GM18517 (cell line): ENCODE measurements around the gene GPC5.

Source experiments
- ATAC-seq: cut with Tn5 transposase; IDR thresholded peaks from one replicate; pipeline ENCODE4 v1.9.1; 2021; ENCODE audit warnings: mild to moderate bottlenecking, moderate library complexity; ENCODE audit not compliant: unreplicated experiment

The GPC5 gene

GRCh38 chr13:91534996-91535395, 136.6 kb downstream of the GPC5 start:
- no peak for ATAC-seq

GRCh38 chr13:91537376-91537775, 139.0 kb downstream of the GPC5 start:
- ATAC-seq = no peak

GRCh38 chr13:91539286-91540157, 141.1 kb downstream of the GPC5 start:
- ATAC-seq = no peak

- no peak for ATAC-seq
Observed at GRCh38 chr13:91540158-91540736, 141.8 kb downstream of the GPC5 start.

- ATAC-seq = no peak
Observed at GRCh38 chr13:91544723-91545122, 146.3 kb downstream of the GPC5 start.

GRCh38 chr13:91546900-91547299, 148.5 kb downstream of the GPC5 start:
- no peak for ATAC-seq

- ATAC-seq = no peak
Observed at GRCh38 chr13:91553584-91553983, 155.2 kb downstream of the GPC5 start.

- no peak for ATAC-seq
Observed at GRCh38 chr13:91554101-91554500, 155.7 kb downstream of the GPC5 start.

GRCh38 chr13:91557328-91558090, 159.1 kb downstream of the GPC5 start:
- no peak for ATAC-seq

GRCh38 chr13:91563799-91564198, 165.4 kb downstream of the GPC5 start:
- no peak for ATAC-seq

GRCh38 chr13:91564396-91564795, 166.0 kb downstream of the GPC5 start:
- ATAC-seq = no peak

- ATAC-seq = no peak
Observed at GRCh38 chr13:91565296-91565695, 166.9 kb downstream of the GPC5 start.

- no peak for ATAC-seq
Observed at GRCh38 chr13:91567485-91568207, 169.2 kb downstream of the GPC5 start.

GRCh38 chr13:91571681-91572080, 173.3 kb downstream of the GPC5 start:
- ATAC-seq = no peak

- no peak for ATAC-seq
Observed at GRCh38 chr13:91572439-91572838, 174.0 kb downstream of the GPC5 start.

GRCh38 chr13:91572944-91573598, 174.7 kb downstream of the GPC5 start:
- no peak for ATAC-seq

GRCh38 chr13:91574766-91575165, 176.3 kb downstream of the GPC5 start:
- no peak for ATAC-seq

- ATAC-seq = no peak
Observed at GRCh38 chr13:91576590-91576989, 178.2 kb downstream of the GPC5 start.

GRCh38 chr13:91579320-91579719, 180.9 kb downstream of the GPC5 start:
- no peak for ATAC-seq

- no peak for ATAC-seq
Observed at GRCh38 chr13:91580749-91581148, 182.3 kb downstream of the GPC5 start.

GRCh38 chr13:91586609-91587008, 188.2 kb downstream of the GPC5 start:
- no peak for ATAC-seq
